Coronary artery (tissue), 2 donors: Measurements from ENCODE around the gene FER.

Experiments
- DNase-seq: peaks from one replicate; pipeline ENCODE4 v3.0.0-alpha.2; 2017; ENCODE audit warnings: low spot score
- H3K27ac ChIP-seq, 2 donors: fragments of 200-600 bp; sonication (generic); one replicate each; pipeline ENCODE4 v1.5.1; 2016 to 2019
- H3K4me3 ChIP-seq: fragments of 200-600 bp; sonication (generic); 2 replicates; pipeline ENCODE4 v1.5.1; 2016; ENCODE audit warnings: mild to moderate bottlenecking, moderate library complexity
- CTCF ChIP-seq: fragments of 200-600 bp; sonication (generic); IDR thresholded peaks from one replicate; pipeline ENCODE4 v1.5.1; 2019; ENCODE audit warnings: antibody characterized with exemption

FER gene

DNA sequence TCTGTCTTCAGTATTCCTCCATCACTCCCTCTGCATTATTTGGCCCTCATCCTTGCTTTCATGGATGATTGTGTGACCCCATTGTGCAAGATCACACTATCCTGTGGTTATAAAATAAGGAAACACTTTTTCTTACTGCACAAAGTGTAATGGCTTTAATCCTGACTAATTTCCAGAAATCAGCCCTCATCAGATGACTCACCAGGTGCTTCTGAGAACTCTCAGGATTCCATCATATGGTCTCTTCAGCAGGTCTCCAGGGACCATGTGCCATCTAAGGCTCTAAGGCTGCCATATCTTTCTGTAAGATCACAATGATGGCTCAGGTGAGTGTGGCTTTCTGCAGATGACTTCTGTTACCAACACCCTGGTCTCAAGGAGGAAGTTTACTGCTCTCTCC lies 27.3 kb upstream of the FER start:
- Histone ChIP-seq H3K4me3 (no peak overlapping the region), H3K27ac (no peak overlapping the region)
- DNase-seq: no peak
- TF ChIP-seq CTCF: no peak

GRCh38 chr5:108726446-108727235 lies 21.1 kb upstream of the FER start:
- TF ChIP-seq CTCF: no peak
- no peak for DNase-seq
- Histone ChIP-seq H3K4me3 (peak overlapping the region; percentile 91), H3K27ac (peak overlapping the region; percentile 90 to 94)

GRCh38 chr5:108727236-108727650 lies 20.5 kb upstream of the FER start:
- no peak for DNase-seq
- H3K27ac ChIP-seq: peak overlapping the region; percentile 90 to 94
- peak overlapping the region; percentile 91 for H3K4me3 ChIP-seq
- TF ChIP-seq CTCF: no peak

DNA sequence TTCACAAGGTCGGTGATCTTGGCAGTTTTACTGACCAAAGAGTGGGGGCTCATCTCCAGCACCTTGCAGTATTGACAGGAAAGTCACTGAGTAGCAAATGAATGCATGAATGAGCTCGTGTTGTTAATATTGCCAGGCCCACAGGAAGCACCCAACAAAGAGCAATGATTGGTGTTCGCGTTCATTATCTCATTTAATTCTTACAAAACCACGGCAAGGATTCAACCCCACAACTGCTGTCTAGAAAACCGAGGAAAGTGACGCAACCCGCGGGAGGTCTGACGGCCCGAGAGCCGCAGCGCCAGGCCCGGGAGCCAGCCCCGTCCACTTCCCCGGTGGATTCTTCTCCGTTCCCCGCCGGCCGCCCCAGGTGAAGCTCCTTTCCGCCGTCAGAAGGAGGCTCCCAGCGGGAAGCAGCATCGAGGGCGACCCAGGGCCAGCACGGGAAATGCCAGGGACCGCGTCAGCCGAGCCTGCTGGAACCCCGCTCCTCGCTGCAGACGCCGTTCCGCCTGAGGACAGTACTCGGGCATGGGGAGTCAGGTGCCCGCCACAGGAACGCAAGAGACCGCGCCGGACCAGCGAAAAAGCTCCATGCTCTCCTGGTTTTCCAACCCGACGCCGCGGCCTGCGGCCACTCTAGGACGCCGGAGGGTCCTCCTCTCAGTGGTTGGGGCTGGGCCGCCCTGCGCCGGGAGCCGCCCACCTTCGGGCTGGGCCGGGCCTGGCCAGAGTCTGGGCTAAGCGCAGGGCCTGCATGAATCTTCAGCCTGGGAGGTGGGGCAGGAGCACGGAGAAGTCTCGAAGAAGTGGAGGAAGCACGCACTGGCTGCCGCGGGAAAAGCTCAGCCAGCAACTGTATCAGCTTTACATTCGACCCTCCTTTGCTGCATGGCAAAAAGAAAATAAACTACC lies 19.8 kb upstream of the FER start:
- Histone ChIP-seq H3K27ac (peak overlapping the region; percentile 90 to 94), H3K4me3 (peak overlapping the region; percentile 91)
- DNase-seq: peak; percentile 93
- no peak for TF ChIP-seq CTCF

DNA sequence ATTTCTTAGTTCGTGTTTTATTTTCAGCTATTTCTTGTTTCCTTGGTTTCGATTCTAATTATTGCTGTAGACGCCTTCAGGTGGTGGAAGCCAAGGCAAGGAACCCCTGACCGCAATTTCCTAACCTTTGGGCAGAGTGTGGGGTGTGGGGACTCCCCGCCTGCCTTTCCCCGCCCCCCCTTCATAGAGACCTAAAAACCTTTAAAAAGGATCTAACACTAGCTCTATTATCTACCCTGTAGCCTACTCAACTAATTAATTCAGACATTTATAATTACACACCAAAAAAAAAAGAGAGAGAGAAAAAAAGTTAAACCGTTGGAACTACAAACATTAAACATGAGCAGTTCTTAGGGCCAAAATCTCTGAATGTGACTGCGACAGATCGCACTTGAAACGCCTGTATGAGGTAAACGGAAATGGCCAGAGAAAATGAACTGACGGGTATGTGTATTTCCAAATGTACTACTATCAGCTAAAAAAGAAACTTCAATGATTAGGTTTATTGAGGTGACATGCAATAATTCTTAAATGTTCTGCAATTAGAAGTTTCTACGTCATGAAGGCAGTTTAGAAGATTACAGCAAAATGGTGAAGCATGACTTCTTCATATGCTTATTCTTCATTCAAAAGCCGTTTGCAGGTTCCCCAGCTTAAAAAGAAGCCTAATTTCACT lies 19.0 kb upstream of the FER start:
- no peak for DNase-seq
- Histone ChIP-seq H3K4me3 (peak overlapping the region; percentile 91), H3K27ac (peak overlapping the region; percentile 90 to 94)
- no peak for TF ChIP-seq CTCF

GRCh38 chr5:108729242-108729615 lies 18.5 kb upstream of the FER start:
- DNase-seq: no peak
- TF ChIP-seq CTCF: no peak
- Histone ChIP-seq H3K4me3 (peak overlapping the region; percentile 91), H3K27ac (no peak overlapping the region)
